Liver (tissue), 9 donors: ENCODE measurements around the gene PTH2. TPM values are rescaled to one million over a fixed set of nuclear protein-coding genes. Genes with fewer than 3 reads are reported as not detected.

Source experiments
- DNase-seq: peaks from one replicate; pipeline ENCODE4 v3.0.0-alpha.2; 2017; ENCODE audit warnings: low spot score
- H3K27ac ChIP-seq, 2 donors: one replicate each; pipeline ENCODE4 v1.7.0; 2013; ENCODE audit warnings: inconsistent platforms in 2 of 2, low read length in 2 of 2, control low read depth in 1 of 2, low read depth in 1 of 2, mild to moderate bottlenecking in 1 of 2
- H3K27me3 ChIP-seq, 4 donors: one replicate each; pipeline versions ENCODE4 v1.6.1 to v1.7.0; 2013; ENCODE audit warnings: low read length in 3 of 4, inconsistent platforms in 1 of 4, mild to moderate bottlenecking in 1 of 4, moderate library complexity in 1 of 4; ENCODE audit not compliant: control insufficient read depth in 4 of 4, insufficient read depth in 4 of 4
- H3K36me3 ChIP-seq, 4 donors: one replicate each; pipeline versions ENCODE4 v1.6.1 to v1.7.0; 2013; ENCODE audit warnings: low read length in 3 of 4, mild to moderate bottlenecking in 3 of 4, low read depth in 1 of 4, moderate library complexity in 1 of 4; ENCODE audit not compliant: control insufficient read depth in 4 of 4, insufficient read depth in 3 of 4
- H3K4me1 ChIP-seq, 4 donors: one replicate each; pipeline versions ENCODE4 v1.6.1 to v1.7.0; 2013; ENCODE audit warnings: low read length in 3 of 4, mild to moderate bottlenecking in 3 of 4, moderate library complexity in 1 of 4; ENCODE audit not compliant: control insufficient read depth in 4 of 4, insufficient read depth in 4 of 4
- H3K4me3 ChIP-seq, 3 donors: one replicate each; pipeline versions ENCODE4 v1.6.1 to v1.7.0; 2013; ENCODE audit warnings: low read length in 3 of 3, control low read depth in 1 of 3, low read depth in 1 of 3, mild to moderate bottlenecking in 1 of 3
- H3K9ac ChIP-seq, 2 donors: one replicate each; pipeline ENCODE4 v1.7.0; 2013; ENCODE audit warnings: low read length in 2 of 2, mild to moderate bottlenecking in 2 of 2, moderate library complexity in 2 of 2, control low read depth in 1 of 2, low read depth in 1 of 2
- H3K9me3 ChIP-seq, 4 donors: one replicate each; pipeline versions ENCODE4 v1.6.1 to v1.7.0; 2013; ENCODE audit warnings: low read length in 3 of 4; ENCODE audit not compliant: control insufficient read depth in 4 of 4
- ATF3 ChIP-seq: IDR thresholded peaks from 2 replicates; pipeline ENCODE4 v1.6.1; 2016; ENCODE audit warnings: antibody characterized with exemption
- CTCF ChIP-seq: fragments of 150-350 bp; IDR thresholded peaks from 2 replicates; pipeline ENCODE4 v1.5.1; 2017; ENCODE audit warnings: improper control_type of control experiment, low read depth, low read length; ENCODE audit not compliant: missing input control
- EGR1 ChIP-seq, 2 donors: IDR thresholded peaks; 2 replicates each; pipeline ENCODE4 v1.6.1; 2016 to 2018; ENCODE audit warnings: antibody characterized with exemption in 2 of 2, low read depth in 2 of 2
- FOXA2 ChIP-seq: IDR thresholded peaks from 2 replicates; pipeline ENCODE4 v1.6.1; 2016; ENCODE audit warnings: antibody characterized with exemption
- HNF4A ChIP-seq, 2 donors: conservative IDR thresholded peaks; 2 replicates each; pipeline ENCODE4 v1.6.1; 2016; ENCODE audit warnings: antibody characterized with exemption in 2 of 2, mild to moderate bottlenecking in 2 of 2
- HNF4G ChIP-seq: IDR thresholded peaks from 2 replicates; pipeline ENCODE4 v1.6.1; 2016; ENCODE audit warnings: antibody characterized with exemption
- JUND ChIP-seq, 2 donors: IDR thresholded peaks; 2 replicates each; pipeline ENCODE4 v1.6.1; 2016; ENCODE audit warnings: antibody characterized with exemption in 2 of 2
- MAX ChIP-seq: IDR thresholded peaks from 2 replicates; pipeline ENCODE4 v1.6.1; 2016; ENCODE audit warnings: antibody characterized with exemption
- RAD21 ChIP-seq, 2 donors: IDR thresholded peaks; 2 replicates each; pipeline ENCODE4 v1.6.1; 2016; ENCODE audit warnings: antibody characterized with exemption in 2 of 2, mild to moderate bottlenecking in 2 of 2
- REST ChIP-seq: IDR thresholded peaks from 2 replicates; pipeline ENCODE4 v1.6.1; 2016; ENCODE audit warnings: antibody characterized with exemption, mild to moderate bottlenecking
- RXRA ChIP-seq, 2 donors: IDR thresholded peaks; 2 replicates each; pipeline ENCODE4 v1.6.1; 2017 to 2018; ENCODE audit warnings: antibody characterized with exemption in 2 of 2, mild to moderate bottlenecking in 1 of 2
- SP1 ChIP-seq: IDR thresholded peaks from 2 replicates; pipeline ENCODE4 v1.6.1; 2018; ENCODE audit warnings: antibody characterized with exemption, mild to moderate bottlenecking
- YY1 ChIP-seq: IDR thresholded peaks from 2 replicates; pipeline ENCODE4 v1.6.1; 2016; ENCODE audit warnings: antibody characterized with exemption, mild to moderate bottlenecking
- ZBTB33 ChIP-seq: IDR thresholded peaks from 2 replicates; pipeline ENCODE4 v1.6.1; 2016; ENCODE audit warnings: antibody characterized with exemption
- WGBS: extraction: QIAGEN DNeasy Blood & Tissue Kit; methylation state at CpG from one replicate; pipeline ENCODE4 v1.1.7; 2013; 5-methylcytosine and 5-hydroxymethylcytosine counted together
- polyA plus RNA-seq, 2 donors: library from polyadenylated mRNA; stranded (reverse) in 1 of 2; unstranded in 1 of 2; fragments of 200-250 nt in 1 of 2; fragments of >200 nt in 1 of 2; fragmentation: Nextera tagmentation in 1 of 2; extraction: Ambion mirVana in 1 of 2; gene quantifications; one replicate each; pipeline versions ENCODE4 v1.2.1 to v1.2.3, GENCODE V29; 2013 to 2015
- total RNA-seq, 2 donors: library from RNA; depleted of rRNA; stranded (reverse); fragments of >200 nt; gene quantifications; one replicate each; pipeline ENCODE4 v1.2.3, GENCODE V29; 2014
- donor health status: healthy.
- donor health status: healthy.
- donor health status: healthy.
- donor health status: healthy.
- donor health status: healthy.

The PTH2 gene
- total and polyA plus RNA-seq, 4 donors = not detected

- WGBS = 64% methylated on average over 2 of the region's 2 CpGs
- Histone ChIP-seq H3K27me3 (peaks cover 6 to 21% (median 7%) of the 10 kb centered on the region in 4 donors), H3K9me3 (no peaks in the 10 kb centered on the region), H3K36me3 (no peaks in the 10 kb centered on the region), H3K4me1 (peaks cover 5 to 11% (median 7%) of the 10 kb centered on the region in 4 donors), H3K9ac (no peak overlapping the region), H3K4me3 (no peak overlapping the region), H3K27ac (no peak overlapping the region)
- TF ChIP-seq RAD21 (IDR thresholded peaks at IDR 0.05) = no peak
- TF ChIP-seq HNF4G = no peak
- TF ChIP-seq YY1 = no peak
- no peak for TF ChIP-seq MAX
- no peak for DNase-seq
Observed at GRCh38 chr19:49419173-49419572, 4.1 kb downstream of the PTH2 start.

GRCh38 chr19:49418511-49418910 lies 4.7 kb downstream of the PTH2 start:
- WGBS = 75% methylated on average over 5 of the region's 5 CpGs

GRCh38 chr19:49417088-49417487 lies 6.2 kb downstream of the PTH2 start:
- H3K4me1 ChIP-seq = peaks cover 0 to 3% (median 1%) of the 10 kb centered on the region in 4 donors
- no peak overlapping the region for H3K9ac ChIP-seq
- no peaks in the 10 kb centered on the region for H3K9me3 ChIP-seq
- no peak for DNase-seq
- no peak overlapping the region for H3K27ac ChIP-seq
- H3K27me3 ChIP-seq = peaks cover 0 to 9% (median 0%) of the 10 kb centered on the region in 4 donors
- H3K36me3 ChIP-seq = no peaks in the 10 kb centered on the region
- 52% methylated on average over 7 of the region's 7 CpGs for WGBS
- H3K4me3 ChIP-seq = no peak overlapping the region
- TF ChIP-seq RXRA (IDR thresholded peaks at IDR 0.05) = no peak
- no peak for TF ChIP-seq MAX

More at GRCh38 chr19:49418511-49418910, 4.7 kb downstream of the PTH2 start:
- Histone ChIP-seq H3K9me3 (no peaks in the 10 kb centered on the region), H3K27ac (no peak overlapping the region), H3K27me3 (peaks cover under 1 to 16% (median 6%) of the 10 kb centered on the region in 4 donors), H3K36me3 (no peaks in the 10 kb centered on the region), H3K9ac (no peak overlapping the region), H3K4me3 (no peak overlapping the region), H3K4me1 (peaks cover 5 to 11% (median 7%) of the 10 kb centered on the region in 4 donors)
- no peak for DNase-seq
- no peak for TF ChIP-seq YY1
- no peak for TF ChIP-seq FOXA2

- H3K9ac ChIP-seq = no peak overlapping the region
- no peaks in the 10 kb centered on the region for H3K36me3 ChIP-seq
- 89% methylated on average over 2 of the region's 2 CpGs for WGBS
- H3K4me3 ChIP-seq = no peak overlapping the region
- H3K9me3 ChIP-seq = no peaks in the 10 kb centered on the region
- DNase-seq = no peak
- peaks cover 0 to 5% (median 0%) of the 10 kb centered on the region in 4 donors for H3K27me3 ChIP-seq
- H3K4me1 ChIP-seq = no peaks in the 10 kb centered on the region
- TF ChIP-seq ATF3 = no peak
- TF ChIP-seq HNF4G = no peak
- TF ChIP-seq EGR1 (IDR thresholded peaks at IDR 0.05; ENCODE audit: low read depth in 2 of 2) = no peak
- no peak for TF ChIP-seq HNF4A (conservative IDR thresholded peaks at IDR 0.05)
- no peak for TF ChIP-seq REST
- no peak for TF ChIP-seq CTCF
- TF ChIP-seq ZBTB33 = no peak
- TF ChIP-seq FOXA2 = no peak
- no peak for TF ChIP-seq RXRA (IDR thresholded peaks at IDR 0.05)
- no peak for TF ChIP-seq JUND (IDR thresholded peaks at IDR 0.05)
- TF ChIP-seq SP1 = no peak
- H3K27ac ChIP-seq = no peak overlapping the region
Observed at GRCh38 chr19:49415810-49416200, 7.4 kb downstream of the PTH2 start.
